Inflammatory macrophage treated with lipopolysaccharide for 1 hour (primary cell): ENCODE data around the gene PDCD1.

Source experiments
- DNase-seq, 2 donors: peaks; one replicate each; pipeline ENCODE4 v3.0.0-alpha.2; 2020 to 2022

The PDCD1 gene

DNA sequence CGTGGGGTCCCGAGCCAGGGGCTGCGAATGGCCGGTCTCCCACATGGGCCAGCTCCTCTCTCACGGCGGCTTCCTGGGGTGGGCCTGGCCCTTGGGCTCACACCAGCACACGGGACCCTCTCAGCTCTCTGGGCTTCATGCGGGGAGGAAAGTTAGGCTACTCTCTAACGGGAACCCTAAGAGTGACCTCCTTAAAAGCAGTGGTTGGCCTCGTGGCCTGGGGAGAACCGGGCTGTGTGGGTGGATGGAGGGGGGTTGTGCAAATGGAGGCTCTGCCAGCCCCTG is 36.7 kb upstream of the PDCD1 start:
- DNase-seq = no peak

DNA sequence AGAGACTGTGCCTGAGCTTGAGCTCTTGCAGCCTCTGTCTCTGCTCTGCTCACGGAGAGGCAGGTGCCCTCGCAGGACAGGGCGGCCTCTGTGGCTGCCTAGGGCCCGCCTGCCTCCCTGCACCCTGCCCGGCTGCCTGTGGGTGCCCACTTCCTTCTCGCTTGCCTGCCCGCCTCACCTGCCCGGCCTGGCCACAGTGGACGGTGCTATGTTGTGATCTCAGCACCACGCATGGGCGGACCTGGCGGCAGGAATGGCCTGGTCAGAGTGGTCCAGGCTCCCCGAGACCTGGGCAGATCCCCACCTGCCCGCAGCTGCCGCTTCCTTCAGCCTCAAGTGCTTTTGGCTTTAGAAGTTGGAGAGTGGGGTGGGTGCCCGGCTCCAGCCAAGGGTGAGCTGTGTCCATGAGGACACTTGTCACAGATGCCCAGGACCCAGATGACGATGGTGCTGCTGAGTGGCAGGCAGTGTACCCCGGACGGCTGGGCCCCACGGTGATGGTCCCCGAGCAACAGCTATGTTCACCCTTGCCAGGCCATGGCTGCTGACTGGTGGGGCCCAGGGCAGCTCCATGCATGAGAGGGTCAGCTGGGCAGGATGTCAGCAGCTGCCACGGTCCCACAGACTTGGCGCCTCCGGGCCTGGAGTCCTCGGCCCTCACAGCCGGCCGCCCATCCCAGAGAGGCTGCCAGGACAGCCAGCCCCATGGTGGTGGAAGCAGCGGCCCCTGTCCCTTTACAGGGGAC is 36.2 kb upstream of the PDCD1 start:
- DNase-seq = no peak

DNA sequence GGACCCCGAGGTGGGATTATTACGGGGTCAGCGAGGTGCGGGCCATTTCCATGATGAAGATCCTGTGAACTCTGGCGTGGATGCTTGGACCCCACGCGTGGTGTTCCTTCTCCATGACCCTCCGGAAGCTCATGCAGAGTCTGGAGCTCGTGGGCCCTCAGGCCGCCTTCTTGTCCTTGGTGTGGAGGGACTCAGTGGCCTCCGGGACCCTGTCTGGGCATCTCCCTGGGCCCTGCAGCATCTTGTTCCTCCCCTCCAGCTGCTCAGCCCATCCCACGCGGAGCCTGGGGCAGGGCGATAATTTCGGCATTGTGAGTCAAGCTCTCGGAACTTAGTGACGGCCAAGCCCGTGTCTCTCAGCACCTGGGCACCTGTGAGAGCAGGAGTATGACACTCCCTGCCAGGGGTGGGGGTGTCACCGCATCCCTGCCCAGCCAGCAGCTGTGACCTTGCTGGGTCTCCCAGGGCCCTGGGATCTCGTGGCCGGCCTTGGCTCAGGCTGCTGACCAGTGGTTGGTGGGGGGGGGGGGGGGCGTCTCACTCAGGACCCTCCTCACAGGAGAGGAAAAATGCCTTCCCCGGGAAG is 35.5 kb upstream of the PDCD1 start:
- DNase-seq = no peak

DNA sequence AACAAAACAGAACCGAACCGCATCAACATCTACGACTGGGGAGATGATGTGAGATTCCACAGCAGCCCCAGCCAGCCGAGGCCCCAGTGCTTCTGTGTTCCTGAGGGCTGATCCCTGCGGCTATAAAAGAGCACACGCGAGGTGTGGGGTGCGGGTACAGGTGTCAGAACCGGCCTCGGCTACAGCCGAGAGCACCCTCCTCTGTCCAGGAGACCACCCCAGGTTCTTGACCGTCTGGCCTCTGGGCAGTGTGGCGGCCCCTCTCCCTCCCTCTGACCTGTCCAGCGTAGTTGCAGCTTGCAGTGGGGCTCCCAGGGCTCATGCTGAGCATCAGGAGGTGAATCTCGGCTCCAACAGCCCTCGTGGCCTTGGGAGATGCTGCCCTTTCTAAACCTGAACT is 34.6 kb upstream of the PDCD1 start:
- no peak for DNase-seq

DNA sequence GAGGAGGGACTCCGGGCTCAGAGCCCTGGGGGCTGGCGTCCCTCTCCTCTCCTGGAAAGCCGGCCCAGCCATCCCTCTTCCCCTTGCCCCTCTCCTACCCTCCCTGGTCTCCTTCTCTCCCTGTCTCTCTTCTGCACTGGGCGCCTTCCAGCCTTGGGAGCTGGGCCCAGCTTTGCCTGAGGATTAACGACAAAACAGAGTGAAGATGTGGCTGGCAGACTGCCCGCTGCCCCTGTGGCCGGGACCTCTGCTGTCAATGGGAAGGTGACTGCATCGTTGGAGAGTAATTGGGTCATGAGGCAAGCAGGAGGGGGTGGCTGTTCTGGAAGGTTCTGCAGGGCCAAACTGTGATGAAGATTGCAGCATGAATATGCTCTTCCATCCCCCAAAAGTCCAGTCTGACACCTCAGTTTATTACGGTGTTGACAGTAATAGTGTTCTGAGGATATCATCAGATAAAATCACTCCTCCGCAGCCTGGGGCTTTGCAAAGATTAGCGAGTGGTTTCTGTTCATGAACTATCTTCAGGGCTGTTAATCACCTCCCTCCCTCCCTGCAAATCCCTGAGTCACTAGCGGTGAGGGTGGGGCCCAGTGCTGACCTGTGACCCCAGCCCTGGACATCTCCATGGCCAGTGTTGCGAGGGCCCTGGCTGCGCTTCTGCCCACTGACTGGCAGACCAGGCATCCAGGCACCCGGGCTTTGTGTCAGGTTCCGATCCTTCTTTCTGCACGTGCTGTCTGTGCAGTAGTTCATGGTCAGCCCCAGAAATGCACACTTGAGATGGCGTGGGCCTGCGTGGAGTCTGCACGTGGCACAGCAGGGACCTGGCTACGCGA is 33.8 kb upstream of the PDCD1 start:
- no peak for DNase-seq

DNA sequence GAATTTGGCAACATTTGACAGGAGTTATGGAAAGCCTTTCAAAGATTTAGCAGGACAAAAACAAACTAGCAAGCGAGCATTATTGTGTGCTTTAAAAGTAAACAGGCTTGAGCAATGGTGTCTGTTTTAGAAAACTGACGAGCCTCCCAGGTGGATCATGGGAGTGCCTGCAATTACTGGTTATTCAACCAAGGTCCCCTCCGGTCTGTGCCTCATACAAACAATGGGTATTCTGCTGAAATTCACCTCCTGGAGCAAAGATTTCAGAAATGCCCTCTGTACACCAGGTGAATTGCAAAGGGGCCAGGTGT is 33.2 kb upstream of the PDCD1 start:
- DNase-seq = no peak

DNA sequence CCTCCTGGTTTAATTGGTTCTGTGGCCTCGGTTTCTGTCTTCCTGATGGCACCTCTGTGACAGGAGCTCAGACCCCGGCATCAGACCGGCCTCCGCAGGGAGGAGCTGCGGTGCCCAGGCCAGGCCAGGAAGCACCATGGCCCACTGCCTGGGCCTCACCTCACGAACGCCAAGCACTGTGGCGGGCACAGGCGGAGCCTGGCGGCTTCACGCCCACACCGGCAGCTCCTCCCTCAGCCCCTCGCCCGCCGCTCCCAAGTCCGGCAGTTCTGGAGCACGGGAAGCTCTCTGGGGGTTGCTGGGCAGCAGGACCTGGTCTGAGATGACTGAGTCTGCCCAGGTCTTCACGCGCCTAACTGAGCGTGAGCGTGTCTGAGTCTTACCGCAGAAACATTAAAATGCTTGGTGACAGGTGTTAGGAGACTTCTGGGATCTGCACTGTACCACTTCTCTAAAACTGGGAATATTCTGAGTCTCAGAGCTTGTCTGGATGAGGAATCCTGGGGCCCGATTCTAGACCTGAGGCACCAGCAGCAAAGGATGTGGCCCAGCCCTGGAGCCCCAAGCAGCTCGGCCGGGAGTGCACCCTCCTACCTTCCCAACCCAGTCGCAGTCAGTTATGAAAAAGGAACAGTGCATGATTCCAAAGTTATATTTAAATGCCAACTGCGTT is 32.8 kb upstream of the PDCD1 start:
- DNase-seq = no peak

DNA sequence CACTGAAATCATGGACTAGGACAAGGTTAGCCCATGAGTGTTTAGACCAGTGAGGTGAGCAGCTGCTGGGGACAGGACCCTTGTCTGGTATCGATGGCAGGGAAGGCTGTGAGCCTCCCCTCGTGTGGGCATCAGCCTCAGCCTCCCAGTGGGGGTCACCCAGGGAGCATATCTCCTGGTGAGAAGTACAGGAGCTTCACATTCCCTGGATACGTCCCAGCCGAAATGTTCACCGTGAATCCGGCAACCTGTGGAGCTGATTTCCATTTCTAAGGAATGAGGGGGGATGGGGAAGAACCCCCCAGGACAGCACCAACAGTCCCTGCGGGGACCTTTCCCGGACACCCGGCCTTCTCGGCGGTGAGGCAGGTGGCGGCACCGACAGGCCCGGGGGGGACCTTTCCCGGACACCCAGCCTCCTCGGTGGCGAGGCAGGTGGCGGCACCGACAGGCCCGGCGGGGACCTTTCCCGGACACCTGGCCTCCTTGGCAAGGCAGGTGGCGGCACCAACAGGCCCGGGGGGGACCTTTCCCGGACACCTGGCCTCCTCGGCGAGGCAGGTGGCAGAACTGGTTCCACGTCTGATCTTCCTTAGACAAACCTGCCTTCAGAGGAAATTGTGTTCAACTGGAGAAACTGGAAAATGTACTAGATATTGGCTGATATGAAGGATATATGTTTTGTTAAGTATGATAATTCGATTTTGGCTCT is 32.0 kb upstream of the PDCD1 start:
- no peak for DNase-seq

DNA sequence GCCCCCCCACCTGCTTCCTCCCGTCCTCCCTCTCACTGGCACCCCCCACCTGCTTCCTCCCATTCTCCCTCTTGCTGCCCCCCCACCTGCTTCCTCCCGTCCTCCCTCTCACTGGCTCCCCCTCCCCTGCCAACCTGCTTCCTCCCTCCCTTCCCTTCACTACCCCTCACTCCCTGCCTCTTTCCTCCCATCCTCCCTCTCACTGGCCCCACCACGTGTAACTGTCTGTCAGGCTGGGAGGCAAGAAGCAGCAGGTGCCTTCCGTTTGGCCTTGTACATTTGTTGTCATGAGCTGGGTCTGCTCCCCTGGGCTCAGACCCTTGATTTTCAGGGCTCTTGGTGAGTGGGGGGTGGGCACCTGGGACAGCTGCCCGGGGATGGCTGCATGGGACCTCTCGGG is 29.9 kb upstream of the PDCD1 start:
- DNase-seq = no peak

DNA sequence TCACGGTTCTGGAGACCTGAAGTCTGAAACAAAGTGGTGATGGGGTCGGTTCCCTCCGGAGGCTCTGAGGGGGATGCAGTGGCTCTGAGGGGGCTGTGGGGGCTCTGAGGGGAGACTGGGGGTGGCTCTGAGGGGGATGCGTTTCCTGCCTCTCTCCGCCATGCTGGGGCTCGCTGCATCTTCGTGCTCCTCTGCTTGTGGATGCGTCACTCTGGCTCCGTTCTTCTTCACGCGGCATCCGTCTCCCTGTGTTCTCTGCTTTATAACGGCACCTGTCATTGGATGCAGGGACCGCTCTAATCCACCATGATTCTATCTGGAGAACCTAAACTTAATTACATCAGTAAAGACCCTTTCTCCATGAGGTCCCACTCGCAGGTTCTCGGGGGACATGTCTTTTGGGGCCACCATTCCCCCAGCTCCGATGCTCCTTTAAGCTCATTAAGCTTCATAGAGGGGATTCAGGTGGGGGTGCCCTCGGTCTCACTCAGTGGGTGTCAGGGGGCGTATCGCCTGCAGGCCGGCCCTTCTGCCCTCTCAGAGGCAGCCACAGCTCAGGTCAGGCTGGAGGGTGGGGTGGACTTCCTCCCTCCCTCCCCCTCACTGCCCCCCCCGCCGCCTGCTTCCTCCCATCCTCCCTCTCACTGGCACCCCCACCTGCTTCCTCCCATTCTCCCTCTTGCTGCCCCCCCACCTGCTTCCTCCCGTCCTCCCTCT is 29.3 kb upstream of the PDCD1 start:
- no peak for DNase-seq

DNA sequence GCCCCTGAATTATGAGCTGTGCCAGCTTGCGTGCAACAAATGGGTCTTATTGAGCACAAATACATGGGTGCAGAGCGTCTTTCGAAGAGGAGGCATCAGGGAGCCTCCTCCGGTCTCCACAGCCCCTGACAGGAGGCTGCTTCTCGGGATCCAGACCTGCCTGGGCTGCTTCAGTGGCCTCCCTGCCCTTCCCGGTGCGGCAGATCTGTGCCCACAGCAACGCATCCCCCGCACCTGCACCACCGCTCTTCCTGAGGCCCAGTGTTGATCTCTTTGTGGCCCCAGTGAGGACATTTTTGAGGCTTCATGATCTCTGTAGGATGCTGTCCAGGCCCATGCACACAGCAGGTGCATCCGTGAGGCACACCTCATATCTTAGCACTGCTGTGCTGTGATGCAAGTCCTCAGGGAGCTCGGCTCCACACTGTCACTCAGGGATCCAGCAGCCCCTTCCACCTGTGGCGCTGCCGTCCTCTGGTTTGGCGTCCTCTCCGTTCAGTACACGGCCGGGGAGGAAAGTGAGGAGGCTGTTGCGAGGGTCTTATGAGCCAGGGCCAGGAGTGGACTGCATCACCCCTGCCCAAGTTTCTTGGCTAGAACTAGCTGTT is 28.2 kb upstream of the PDCD1 start:
- no peak for DNase-seq

DNA sequence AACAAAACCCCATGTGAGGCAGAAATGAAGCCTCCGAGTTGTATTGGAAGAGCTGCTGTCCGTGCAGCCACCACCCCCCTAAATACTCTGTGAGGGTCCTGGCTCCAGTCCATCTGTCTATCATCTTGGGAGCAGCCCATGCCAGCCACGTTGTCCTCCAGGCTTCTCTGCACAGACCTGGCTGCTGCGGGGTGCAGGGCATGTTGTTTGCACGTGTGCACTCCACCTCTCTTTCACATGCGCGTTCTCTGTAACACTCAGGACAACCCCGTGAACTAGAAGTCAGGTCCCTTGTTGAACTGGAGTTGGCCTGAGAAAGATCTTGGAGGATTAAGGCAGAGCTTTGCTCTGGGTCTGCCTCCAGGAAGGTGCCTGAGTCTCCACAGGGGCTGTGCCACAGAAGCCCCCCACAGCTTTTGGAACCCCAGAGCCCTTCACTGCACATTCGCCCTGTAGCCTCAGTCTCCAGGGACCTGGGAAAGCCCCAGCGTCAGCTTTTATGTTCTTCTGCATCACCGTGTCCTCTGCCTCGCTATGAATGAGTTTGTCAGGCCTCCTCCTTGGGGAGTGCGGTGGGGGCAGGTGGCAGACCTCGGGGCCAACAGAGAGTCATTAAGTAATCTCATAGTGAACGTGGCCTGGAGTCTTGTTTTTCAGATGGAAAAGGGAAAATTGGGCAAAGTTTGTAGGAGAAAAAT is 27.4 kb upstream of the PDCD1 start:
- DNase-seq = no peak

DNA sequence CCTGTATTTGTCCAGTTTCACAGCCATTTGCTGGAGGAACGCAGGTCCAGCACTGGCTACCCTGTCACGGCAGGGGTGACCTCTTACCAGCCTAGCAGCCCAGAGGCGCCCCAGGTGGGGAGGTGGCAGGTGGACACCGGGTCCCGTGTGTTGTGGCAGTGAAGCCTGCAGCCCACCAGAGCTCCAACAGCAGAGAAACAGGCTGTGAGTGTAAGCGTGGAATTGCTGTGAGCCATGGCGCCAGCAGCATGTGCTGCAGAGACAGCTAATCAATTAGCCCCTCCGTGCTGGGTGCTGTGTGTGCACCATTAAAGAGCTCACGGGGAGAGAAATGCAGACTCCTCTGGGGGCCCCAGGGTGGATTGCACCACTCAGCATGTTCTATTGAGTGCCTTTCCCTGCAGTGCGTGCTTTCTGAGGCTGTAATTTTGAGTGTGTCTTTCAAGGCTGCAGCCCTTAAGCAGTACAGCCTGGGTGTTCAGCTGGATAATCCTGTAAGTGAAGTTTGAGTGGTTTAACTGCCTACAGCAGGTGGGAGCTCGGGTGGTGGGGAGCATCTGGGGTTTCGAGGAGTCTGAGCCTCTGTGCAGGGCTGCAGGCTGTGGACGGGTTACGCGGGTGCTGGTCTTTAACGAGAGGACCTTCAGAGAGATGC is 26.7 kb upstream of the PDCD1 start:
- DNase-seq = no peak

DNA sequence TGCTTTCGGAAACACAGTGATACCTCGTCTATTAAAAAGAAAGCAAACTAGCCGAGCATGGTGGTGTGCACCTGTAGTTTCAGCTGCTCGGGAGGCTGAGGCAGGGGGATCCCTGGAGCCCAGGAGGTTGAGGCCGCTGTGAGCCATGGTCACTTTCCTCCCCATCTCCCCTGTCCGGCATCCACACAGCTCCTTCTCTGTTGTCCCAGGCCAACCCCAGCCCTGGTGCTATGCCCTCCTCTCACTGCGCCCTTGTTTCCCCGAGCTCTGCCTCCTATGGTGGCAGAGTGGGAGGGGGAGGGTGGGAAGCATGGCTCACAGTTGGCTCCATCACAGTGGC is 26.2 kb upstream of the PDCD1 start:
- DNase-seq = no peak

DNA sequence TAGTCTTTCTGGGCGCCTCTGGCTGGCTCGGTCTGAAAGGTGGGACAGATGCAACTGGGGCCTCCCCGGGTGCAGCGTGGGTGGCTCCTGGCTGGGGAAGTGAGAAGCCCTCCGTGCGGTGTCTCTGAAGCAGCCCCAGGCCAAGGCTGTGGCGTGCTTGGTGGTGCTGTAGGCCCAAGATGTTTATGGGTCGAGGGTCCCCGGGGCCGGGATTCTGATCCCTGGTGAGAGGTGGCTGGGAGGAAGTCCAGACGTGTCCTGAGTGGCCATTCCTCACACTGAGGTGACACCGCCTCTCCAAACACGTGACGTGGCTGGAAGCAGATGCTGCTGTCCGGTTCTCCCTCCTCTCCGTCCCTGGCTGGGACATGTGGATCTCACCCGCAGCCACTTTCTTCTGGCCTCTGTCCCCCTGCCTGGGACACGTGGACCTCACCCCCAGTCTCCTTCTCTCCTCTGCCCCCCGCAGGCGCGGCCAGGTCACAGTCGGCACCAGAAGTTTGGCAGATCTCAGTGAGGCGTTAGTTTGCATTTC is 23.5 kb upstream of the PDCD1 start:
- DNase-seq = peak in 1 of 2 donors; percentile 17

DNA sequence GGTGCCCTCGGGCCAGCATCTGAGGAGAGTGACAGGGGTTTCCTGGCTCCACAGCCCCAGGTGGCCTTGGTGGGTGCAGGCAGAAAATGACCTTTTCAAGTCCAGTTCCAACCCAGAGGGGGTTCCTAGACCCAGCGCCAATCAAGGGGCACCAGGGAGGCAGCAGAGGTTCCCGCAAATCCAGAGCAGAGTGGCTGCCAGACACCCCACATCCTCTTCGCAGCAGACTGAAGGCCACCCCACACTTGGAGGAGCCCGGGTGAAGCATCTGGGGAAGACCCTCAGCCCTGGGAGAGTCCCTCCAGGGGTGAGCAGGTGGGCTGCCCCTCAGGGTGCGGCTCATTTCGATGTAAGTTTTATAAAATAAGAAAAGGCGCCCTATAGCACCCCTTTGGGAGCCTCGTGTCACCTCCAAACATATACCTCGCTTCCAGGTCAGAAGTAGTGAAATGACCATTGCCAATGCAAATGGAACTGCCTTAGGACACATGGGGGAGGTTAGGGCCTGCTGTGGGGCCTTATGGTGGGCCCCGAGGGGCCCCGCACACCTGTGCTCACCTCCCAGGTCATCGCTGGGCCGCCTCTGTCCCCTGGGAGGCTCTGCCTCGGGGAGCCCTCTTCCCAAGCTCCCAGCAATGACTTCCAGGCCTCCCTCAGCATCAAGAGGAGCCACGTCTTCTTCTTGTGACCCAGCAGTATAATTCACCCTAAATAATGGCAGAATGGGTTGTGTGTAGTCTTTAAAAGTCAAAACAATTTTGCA is 21.8 kb upstream of the PDCD1 start:
- DNase-seq = no peak

DNA sequence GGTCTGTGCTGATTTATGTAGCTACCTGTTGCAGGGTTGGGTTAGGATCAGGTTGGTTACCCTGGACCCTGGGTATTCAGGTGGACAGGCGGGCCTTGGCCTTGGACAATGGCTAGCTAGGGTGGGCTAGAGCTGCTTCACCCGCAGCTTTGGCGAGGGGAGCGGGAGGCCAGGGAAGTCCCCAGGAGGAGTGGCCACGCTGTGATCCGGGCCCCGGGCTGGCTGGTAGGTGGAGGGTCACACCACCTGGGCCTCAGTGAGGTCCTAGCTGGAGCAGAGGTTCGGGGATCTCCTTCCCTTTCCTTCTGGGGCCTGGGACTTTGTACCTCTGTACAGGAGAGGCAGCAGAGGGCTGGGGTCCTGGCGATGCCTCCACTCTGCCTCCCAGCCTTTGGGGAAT is 20.6 kb upstream of the PDCD1 start:
- DNase-seq = no peak

DNA sequence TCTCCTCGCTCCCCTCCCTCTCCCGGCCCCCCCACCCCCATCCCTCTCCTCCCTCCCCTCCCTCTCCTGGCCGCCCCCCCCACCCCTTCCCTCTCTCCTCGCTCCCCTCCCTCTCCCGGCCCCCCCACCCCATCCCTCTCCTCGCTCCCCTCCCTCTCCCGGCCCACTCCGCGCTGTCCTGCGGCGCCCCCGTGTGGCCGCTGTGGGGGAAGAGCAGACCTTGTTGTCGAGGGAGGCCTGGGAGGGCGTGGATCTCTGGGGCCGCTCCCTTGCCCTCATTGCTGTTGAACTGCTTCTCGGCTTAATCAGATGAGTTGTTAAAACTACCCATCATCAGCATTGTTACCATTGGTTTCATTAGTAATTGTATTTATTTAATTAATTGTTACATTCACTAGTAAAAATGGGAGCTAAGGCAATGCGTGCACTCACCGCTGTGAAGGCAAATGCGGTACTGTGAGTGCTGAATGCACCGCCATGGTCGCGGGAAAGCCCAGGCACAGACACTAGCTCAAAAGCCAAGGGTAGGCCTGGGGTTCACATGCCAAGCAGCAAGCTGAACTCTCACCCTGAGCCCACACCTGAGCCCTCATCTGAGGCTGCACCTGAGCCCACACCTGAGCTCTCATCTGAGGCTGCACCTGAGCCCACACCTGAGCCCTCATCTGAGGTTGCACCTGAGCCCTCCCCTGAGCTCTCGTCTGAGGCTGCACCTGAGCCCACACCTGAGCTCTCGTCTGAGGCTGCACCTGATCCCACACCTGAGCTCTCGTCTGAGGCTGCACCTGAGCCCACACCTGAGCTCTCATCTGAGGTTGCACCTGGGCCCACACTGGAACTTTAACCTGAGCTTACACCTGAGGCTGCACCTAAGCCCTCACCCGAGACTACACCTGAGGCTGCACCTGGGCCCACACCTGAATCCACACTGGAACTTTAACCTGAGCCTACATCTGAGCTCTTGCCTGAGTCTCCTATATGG is 19.6 kb upstream of the PDCD1 start:
- DNase-seq = peak; percentile 41 to 82

DNA sequence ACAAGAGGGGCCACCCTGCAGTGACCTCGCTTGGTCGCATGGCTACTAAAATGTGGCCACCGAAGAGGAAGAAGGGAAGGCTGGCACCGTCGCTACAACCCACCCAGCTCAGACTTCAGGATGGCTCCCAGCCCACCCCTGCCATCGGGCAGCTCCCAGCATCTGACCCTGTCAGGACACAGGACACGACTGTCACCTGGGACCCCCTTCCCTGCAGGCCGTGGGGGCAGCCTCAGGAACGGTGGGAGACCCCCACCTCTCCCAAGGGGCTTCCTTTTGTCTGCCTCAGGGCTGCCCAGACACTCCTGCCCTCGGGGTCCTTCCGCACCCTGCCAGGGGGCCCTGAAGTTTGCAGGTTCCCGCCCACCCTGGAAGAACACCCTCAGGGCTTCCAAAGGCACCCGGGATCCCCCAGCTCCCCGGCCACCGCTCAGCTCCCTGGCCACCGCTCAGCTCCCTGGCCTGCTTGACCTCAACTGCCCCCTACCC is 18.5 kb upstream of the PDCD1 start:
- DNase-seq = no peak
